GM15510 (cell line): Measurements from ENCODE around the gene ZDHHC7.

Experiments
- POLR2A ChIP-seq: IDR thresholded peaks from 3 replicates; pipeline ENCODE4 v1.6.1; 2011; ENCODE audit warnings: borderline replicate concordance; ENCODE audit not compliant: insufficient read length; ENCODE audit errors: extremely low read depth

The ZDHHC7 gene

GRCh38 chr16:84933774-84934631 is 77.3 kb downstream of the ZDHHC7 start:
- TF ChIP-seq POLR2A = no peak

GRCh38 chr16:84932681-84933080 is 78.7 kb downstream of the ZDHHC7 start:
- no peak for TF ChIP-seq POLR2A

GRCh38 chr16:84931506-84931905 is 79.8 kb downstream of the ZDHHC7 start:
- no peak for TF ChIP-seq POLR2A

GRCh38 chr16:84931107-84931494 is 80.2 kb downstream of the ZDHHC7 start:
- no peak for TF ChIP-seq POLR2A

- no peak for TF ChIP-seq POLR2A
Observed at GRCh38 chr16:84930298-84931106, 80.8 kb downstream of the ZDHHC7 start.

GRCh38 chr16:84929421-84930297 is 81.7 kb downstream of the ZDHHC7 start:
- TF ChIP-seq POLR2A = no peak

GRCh38 chr16:84928679-84929420 is 82.5 kb downstream of the ZDHHC7 start:
- TF ChIP-seq POLR2A = no peak

- TF ChIP-seq POLR2A = no peak
Observed at GRCh38 chr16:84927621-84928591, 83.4 kb downstream of the ZDHHC7 start.

GRCh38 chr16:84926462-84926861 is 84.9 kb downstream of the ZDHHC7 start:
- no peak for TF ChIP-seq POLR2A

- no peak for TF ChIP-seq POLR2A
Observed at GRCh38 chr16:84925773-84926372, 85.5 kb downstream of the ZDHHC7 start.

GRCh38 chr16:84925092-84925772 is 86.1 kb downstream of the ZDHHC7 start:
- no peak for TF ChIP-seq POLR2A

GRCh38 chr16:84924331-84925091 is 86.8 kb downstream of the ZDHHC7 start:
- no peak for TF ChIP-seq POLR2A
